Measurements from ENCODE around the gene ZNF638.

Gene ZNF638

DNA sequence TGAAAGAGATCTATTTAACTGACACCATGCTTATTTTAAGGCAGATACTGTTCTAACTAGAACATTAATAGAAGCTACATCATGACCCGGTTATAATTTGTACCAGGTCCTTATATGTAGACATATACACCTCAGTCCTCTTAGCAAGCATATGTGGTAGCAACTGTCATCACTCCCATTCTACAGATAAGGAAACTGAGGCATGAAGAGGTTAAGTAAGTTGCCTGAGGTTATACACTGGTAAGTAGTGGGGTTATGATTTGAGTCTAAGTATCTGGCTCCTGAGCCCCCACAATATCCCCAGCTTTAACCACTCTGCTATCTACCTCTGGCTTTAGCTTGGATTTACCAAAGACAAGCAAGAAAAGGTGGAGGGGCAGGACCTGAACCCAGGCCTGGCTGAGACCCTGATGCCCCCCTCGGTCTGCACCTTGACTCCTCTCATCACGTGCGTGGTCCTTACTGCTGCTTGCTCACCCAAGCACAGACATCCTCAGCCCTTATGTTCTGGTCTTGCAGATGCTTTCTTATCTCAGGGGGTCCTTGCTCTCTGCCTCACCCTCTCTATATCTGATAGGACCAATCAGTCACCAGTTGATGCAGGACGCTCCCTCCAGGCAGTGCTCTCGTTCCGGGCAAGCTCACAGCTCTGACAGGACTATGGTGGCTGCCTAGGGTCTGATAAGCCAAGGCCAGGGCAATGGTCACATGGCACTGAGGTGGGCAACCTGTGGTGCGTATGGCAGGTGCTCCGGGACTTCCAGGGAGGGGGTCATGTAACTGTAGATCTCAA, 125.7 kb downstream of the ZNF638 start:
- no peak for DNase-seq

DNA sequence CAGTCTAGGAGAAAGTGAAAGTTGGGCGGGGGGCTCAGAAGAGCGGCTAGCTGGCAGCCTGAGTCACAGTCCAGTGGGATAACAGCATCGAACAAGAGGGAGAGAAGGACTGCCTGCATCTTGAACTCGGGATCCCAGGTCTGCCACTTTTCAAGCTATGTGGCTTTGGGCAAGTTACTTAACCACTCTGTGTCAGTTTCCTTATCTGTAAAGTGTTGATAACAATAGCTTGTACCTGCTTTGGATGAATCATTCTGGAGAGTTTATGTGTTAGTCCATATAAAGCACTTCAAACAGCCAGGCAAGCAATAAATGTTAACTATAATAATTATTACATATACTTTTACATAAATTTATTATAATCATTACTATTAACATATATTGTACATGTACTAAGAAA, 126.3 kb downstream of the ZNF638 start:
- no peak for DNase-seq

GRCh38 chr2:71458413-71459083, 127.0 kb downstream of the ZNF638 start:
- no peak for DNase-seq

GRCh38 chr2:71459084-71459431, 127.5 kb downstream of the ZNF638 start:
- DNase-seq = no peak

DNA sequence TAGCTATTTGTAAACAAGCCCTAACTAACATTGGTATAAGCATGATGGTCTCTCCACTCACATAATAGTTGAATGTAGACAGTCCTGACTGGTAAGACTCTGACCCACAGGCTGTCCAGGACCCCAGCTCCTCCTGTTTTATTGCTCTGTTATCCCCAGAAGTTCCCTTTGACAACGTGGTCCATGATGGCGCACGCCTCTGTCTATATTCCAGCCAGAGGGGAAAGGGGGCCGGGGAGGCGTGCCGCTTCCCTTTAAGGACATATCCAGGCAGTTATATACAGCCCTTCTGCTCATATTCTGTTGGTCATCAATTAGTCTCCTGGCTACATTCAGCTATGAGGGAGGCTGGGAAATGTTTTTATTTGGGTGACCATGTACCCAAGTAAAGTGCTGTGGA, 128.5 kb downstream of the ZNF638 start:
- no peak for DNase-seq

GRCh38 chr2:71460595-71461303, 129.2 kb downstream of the ZNF638 start:
- DNase-seq = no peak

DNA sequence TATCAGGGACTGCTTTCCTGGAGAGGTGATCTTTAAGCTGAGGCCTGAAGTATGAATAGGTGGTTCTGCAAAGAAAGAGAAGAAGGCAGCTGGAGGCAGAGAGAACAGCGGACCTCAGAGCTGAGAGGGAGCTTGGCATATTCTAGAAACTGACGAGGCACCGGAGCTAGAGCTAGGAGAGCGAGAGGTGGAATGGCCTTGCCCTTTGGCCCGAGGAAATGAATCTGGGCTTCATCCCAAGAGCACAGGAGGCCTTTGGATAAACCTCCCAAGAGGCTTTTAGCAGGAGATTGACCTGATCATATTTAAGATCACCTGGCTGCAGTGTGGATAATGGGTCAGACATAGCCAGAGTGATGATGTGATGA, 129.7 kb downstream of the ZNF638 start:
- DNase-seq = no peak

GRCh38 chr2:71462056-71462605, 130.5 kb downstream of the ZNF638 start:
- no peak for DNase-seq

DNA sequence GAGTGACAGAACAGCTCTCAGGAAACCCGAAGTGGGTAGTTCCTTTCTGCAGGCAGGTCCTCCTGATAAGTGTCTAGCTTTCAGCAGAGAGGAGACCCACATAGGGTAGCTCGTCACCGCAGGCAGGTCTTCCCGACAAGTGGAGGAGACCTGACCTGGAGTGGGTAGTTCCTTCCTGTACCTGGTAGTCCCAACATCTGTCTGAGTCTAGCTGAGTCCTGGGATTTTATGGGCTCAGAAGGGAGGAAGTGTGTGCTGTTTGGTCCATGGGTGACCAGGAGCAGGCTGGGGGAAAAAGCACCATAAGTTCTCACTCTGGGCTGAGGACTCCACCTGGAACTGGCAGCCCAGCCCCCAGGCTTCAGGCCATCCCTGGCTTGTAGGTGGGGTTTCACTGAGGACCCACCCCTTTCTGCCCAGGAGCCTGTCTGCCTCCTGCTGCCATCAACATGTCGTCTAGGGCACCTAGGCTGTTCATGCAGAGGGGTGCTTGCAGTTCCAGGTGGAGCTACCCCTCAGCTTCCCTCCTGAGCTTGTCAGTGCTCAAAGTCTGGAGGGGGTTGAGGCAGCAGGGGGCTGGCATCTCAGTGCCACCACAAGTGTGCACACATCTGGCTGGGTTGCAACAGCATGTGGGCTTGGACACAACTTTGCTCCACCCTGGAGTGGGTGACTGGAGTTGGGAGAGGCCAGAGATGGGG, 131.2 kb downstream of the ZNF638 start:
- DNase-seq = no peak

DNA sequence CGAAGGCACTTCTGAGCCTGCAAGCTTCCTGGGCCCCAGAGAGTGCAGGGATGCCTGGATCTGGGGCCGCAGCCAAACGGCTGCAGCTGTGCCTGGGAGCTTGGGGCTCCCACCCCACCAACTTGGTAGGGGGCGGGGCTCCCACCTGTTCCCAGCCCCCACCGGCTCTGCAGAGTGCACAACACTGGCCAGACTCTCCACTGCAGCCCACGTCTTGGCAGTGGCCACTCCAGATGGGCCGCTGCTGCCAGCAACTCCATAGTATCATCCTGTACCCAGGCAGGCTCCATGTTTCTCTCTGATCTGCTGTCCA, 131.7 kb downstream of the ZNF638 start:
- no peak for DNase-seq

DNA sequence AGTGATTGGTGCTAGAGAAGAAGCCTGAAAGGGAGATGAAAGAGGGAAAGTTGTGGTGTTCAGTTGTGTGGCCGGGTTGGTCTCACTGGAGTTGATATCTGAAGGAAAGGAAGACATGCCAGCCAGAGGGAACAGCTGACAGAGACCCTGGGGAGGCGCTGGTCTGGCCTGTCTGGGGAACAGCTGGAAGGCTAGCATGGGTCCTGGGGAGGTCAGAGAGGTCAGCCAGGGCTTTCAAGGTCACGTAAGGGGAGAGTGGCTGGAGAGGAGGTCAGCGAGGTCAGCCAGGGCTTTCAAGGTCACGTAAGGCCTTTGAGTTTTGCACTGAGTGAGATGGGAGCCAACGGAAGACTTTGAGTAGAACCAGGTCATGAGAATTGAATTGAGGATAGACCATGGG, 132.8 kb downstream of the ZNF638 start:
- DNase-seq = no peak

DNA sequence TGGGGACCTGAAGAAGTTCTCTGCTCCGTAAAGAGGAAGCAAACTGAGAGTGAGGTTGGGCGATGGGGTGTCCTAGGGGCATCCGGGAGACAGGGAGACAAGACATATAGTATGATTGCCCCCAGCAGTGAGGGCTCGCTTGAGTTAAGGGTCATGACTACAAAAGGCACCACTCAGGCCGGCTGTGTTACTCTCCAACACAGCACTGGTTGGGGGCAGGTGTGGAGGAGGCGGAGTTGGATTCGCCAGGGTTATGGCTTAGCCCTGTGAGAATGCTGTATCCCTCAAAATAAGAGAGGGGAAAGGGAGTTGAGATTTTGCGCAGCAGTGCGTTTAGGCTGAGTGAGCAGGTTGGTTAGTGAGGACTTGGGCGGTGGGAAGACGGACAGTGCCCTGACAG, 133.8 kb downstream of the ZNF638 start:
- no peak for DNase-seq

DNA sequence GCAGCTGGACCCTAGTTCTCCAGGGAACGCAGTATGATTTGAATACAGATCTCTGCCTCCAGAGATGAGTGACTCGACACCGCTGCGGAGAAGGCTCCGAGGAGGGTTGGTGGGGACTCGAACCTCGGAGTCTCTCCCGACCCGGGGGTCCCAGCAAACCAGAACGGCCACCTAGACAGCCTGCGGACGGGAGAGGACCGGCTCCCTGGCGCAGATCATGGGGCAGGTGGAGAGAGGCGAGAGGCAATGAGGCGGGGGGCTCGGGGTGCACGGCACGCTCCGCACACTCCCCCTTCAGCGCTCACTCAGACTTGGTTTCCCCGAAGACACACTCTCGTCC, 134.3 kb downstream of the ZNF638 start:
- DNase-seq = no peak

DNA sequence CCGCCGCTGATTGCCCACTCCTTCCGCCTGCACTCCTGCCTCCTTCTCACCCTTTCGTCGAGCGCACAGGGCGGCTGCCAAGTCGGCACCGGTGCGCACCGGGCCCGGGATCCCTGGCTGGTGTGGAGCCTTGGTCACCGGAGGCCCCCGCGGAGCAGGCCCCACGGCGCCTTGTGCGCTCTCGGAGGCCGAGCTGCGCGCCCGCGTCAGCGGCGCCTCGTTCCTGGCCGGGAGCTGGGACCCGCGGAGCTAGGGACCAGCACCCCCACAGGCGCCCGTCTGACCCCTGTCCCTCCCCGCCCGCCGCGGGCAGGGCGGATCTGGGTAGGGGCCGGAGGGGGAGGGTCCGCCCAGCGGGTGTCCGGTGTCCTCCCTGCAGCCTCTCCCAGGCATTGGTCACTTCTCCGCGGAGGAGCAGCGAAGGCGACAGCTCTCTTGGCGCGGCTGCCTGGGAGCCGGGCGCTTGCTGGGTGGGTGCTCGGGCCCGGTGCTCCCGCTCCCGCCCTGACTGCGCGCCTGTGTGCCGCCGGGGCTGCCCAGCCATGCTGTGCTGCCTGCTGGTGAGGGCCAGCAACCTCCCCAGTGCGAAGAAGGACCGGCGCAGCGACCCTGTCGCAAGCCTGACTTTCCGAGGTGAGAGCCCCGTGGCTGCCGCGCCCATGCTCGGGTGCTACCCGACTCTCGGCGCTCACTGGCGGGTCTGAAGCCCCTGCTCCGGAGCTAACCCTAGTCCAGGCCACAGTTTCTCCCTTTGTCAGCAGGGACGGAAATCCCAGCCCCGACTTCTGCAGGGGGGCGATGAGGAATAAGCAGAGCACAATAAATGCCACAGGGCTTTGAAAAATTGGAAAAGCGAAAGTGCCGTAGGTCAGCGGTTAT, 135.0 kb downstream of the ZNF638 start:
- DNase-seq = peak; percentile 28

- no peak for DNase-seq
These were observed 135.7 kb downstream of the ZNF638 start for GRCh38 chr2:71467180-71467815.

DNA sequence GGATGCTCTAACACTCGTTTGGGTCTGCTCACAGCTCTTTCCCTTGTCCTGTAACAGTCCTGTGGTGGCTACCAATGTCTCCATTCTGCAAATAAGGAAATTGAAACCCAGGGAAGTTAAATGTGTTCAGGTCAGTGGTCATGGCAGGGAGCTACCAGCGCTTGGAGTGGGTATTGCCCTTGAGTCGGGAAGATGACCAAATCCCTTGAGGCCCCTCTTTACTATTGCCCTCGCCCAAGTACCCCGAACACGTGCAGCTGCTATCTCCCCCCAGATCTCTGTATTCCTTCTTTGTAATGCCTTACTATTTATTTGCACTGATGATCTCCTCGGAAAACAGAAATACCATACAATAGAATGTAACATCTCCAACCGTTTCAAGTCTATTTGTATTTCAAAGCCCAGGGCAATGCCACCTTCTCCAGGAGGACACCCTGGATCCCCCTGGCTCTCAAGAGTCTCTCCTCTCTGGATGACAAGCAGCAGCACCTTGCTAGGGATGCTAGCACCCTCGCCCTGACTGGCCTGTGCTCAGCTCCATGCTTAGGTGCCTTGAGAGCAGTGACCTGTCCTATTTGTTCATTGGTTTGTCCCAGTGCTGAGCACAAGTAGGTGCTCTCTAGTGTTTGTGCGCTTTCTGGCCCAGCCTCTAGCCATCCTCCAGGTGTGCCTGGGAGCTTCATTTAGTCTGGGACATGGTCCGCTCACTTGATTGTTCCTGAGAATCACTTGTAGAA, 136.9 kb downstream of the ZNF638 start:
- DNase-seq = no peak

DNA sequence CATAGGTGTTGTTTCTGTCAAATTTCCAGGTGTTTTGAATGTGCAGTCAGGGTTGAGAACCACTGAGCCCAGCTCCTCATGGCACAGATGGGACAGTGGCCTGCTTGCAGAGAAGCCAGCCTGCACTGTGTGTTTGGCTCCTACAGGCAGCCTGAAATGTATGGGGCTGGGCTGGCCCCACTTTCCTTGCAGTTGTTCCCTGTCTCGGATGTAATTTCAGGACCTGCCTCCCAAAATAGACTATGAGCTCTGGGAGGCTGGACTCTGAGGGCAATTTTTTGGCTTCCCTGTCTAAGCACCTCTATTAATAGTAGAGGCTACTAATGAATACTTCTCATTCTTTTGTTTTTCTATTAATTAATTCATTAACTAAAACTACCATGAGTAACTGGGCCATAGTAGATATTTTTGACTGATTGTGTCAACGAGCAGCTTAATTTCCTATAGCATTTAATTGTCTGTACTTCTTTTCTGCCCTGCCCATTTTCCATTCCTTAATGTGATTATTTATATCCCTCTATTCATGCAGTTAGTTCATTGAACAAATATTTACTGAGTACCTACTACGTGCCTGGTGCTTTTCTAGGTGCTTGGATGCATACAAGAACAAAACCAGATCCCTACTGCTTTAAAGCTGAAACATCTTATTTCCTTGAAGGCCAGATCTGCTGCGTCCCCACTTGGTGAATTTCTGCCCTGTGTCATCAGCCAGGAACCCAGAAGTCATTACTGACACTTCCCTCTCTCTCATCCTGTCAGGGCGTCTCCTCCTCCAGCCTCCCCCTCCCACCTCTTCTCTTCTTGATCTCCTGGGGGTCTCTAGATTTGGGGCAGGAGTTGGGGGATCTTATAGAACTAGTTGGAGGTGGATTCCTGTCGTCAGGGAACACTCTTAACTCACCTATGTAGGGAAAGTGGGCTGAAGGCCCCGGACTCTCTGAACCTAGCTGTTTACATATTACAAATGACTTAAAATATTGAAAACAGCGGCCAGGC, 138.1 kb downstream of the ZNF638 start:
- no peak for DNase-seq

DNA sequence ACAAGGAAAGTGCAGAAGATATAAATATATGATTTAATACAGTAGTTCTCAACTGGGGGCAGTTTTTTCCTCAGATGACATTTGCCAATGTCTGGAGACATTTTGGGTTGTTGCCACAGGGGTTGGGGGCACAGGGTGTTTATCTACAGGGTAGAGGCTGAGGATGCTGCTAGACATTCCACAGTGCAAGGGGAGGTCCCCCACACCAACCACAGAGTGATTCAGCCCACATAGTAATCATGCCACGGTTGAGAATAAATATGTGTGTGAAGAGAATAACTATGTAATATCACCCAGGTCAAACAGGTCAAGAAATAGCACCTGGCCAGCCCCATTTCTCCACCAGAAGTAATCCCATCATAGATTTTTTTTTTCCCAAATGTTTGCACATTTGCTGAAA, 139.7 kb downstream of the ZNF638 start:
- no peak for DNase-seq

GRCh38 chr2:71472019-71472418, 140.4 kb downstream of the ZNF638 start:
- no peak for DNase-seq

Measured in NCI-H526 treated with DMSO at 0.1 percent for 48 hours (cell line).